HUDEP-2 (cell line): ENCODE measurements around the gene KDELR3.
A peak's percentile ranks its signal among the peaks of the same experiment; 100 is the strongest.

Experiments used
- DNase-seq, 76 experiments: peaks; one replicate each; lab custom pipeline; 2025; ENCODE audit not compliant: unreplicated experiment in 76 of 76; lab: John Stamatoyannopoulos, UW

Gene KDELR3

DNA sequence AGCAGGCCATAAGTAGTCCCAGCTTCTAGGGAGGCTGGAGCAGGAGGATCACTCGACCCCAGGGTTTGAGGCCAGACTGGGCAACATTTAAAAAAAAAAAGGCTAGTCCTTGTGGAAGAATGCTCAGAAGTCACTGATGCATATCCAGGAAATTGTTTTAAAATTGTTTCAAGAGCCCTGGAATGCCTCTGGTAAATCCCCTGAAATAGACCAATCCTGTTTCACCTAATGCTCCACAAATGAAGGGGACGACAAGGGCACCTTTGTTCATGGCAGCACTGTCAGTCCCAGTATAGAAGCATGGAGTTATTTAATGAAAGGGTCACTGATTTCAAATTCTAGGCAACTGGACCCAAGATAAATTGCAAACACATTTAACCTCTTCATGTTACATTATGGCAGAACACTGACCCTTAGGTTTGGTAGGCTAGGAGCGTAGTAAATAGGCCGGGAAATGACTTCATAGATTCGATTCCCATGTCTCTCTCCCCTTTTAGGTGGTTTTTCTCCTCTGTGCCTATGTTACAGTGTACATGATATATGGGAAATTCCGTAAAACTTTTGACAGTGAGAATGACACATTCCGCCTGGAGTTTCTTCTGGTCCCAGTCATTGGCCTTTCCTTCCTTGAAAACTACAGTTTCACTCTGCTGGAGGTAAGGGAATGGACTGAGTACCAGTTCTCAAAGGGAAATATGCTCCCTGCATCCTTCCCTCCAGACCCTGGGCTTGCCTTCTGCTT is 11.4 kb downstream of the KDELR3 start:
- DNase-seq = no peak

DNA sequence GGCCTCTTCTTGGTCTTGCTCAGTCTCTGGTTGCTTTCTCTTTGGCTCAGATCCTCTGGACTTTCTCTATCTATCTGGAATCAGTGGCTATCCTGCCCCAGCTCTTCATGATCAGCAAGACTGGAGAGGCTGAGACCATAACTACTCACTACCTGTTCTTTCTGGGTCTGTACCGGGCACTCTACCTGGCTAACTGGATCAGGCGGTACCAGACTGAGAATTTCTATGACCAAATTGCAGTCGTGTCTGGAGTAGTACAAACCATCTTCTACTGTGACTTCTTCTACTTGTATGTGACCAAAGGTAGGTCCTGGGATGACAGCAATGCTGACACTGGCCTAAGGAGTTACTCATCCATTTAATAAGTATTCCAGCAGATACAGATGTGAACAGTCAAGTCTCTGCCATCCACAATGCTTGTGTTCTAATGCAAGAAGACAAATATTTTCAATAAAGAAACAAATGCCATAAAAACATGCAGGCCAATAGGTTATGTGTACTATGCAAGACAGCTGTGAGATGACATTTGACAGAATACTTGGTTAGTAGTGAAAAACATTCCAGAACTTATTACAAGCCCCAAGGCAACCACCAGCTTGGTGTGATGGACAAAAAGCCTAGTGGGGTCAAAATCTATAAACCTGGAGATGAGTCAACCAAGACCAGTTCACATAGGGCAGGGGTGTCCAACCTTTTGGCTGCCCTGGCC is 13.4 kb downstream of the KDELR3 start:
- no peak for DNase-seq

GRCh38 chr22:38481871-38482332 is 14.0 kb downstream of the KDELR3 start:
- DNase-seq = no peak

- DNase-seq = no peak
Observed at GRCh38 chr22:38482662-38483308, 14.9 kb downstream of the KDELR3 start.

GRCh38 chr22:38484244-38484643 is 16.3 kb downstream of the KDELR3 start:
- DNase-seq = no peak

GRCh38 chr22:38485783-38486182 is 17.9 kb downstream of the KDELR3 start:
- no peak for DNase-seq

DNA sequence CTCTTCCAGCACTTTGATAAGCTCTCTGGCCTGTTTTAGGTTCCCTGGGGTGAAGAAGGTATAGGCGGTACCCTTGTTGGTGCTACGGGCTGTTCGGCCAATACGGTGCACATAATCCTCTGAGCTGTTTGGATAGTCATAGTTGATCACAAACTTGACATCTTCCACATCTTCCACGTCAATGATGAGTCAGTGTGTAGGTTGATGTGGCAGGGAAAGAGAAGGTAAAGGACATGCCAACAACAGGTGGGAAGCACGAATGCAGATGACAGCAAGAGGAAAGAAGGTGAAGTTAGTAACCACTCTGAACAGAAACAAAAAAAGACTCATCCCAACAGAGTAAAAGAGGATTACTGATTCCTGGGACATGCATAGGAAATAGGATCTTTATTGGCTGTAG is 20.1 kb downstream of the KDELR3 start:
- no peak for DNase-seq

DNA sequence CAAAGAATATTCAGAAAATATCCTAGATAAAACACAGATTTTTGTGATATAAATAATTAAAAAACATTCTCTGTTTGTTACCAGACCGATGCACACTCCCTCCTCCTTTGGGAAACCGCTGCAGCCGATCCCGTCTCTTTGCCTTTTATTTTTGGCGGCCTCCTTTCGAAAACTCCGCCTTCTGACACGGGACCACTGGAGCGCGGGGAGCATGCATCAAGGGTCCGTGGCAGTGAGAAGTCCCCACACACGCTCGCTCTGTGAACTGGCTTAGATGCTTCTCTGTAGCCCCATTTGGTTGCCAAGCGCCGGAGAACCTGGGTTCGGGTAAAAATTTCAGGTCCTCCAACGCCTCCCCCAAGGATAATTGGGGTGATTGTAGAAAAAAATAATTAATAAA is 21.2 kb downstream of the KDELR3 start:
- no peak for DNase-seq

- DNase-seq = no peak
Observed at GRCh38 chr22:38489561-38490145, 21.8 kb downstream of the KDELR3 start.

- no peak for DNase-seq
Observed at GRCh38 chr22:38490475-38490874, 22.6 kb downstream of the KDELR3 start.

DNA sequence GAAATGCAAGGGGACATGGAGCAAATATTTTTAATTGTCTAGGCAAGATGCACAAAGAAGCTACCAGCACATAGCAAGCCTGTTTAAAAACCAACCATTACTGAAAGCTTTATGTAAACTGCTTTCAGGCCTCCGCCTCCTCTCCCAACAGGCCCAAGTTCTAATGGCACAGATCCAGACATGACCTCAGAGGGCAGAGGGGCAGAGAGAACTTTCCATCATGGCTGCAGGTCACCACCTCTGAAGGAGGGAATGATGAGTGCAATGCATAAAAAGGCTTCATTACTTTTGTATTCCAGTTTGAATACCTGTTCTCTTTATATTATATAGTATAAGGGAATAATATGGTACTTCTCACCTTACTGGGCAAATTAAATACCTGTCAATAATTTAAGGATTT is 23.0 kb downstream of the KDELR3 start:
- peak in 31 of 76 experiments; percentile 4 to 52 (median 25) for DNase-seq

DNA sequence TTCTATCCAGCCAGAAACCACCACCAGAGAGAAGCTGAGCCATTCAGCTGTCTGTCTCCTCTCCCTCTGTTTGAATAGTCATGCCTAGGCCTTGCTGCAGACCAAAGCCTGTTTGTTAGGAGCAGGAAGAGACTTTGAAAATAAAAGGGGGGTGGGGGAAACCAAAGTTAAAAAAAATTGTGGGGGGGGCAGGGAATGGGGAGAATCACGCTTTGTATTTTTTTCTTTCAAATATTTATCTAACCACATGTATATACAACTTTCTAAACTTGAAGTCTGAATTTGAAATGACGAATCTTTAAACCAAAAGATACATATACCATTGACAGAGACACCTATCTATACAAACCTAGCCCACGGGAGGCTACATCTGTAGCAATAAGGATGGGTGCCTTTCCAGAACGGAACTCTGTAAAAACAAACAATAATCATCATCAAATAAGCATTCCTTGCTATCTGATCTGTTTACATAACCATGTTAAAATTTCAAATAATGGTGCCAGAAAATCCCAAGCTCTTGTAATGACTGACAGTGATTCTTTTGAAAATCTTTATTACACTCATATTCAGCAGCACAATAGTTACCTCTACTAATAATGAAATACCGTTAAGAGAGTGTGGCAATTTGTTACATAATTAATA is 23.9 kb downstream of the KDELR3 start:
- DNase-seq = no peak

DNA sequence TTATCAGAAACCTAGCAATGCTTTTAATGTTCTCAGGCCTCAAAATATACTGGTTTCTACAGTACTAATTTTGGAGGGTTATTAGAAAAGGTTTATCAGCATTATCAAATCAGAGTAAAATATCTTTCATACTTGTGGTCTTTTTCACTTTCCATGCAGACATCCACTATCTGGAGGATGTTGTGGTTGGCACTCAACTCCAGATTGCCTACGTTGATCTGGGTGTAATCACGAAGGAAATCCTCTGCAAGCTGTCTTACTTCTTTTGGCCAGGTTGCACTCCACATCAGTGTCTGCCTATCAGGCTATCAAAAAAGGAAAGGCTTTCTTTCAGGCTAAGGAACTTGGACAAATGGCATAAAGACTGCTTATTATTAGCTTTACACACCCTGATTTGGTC is 26.6 kb downstream of the KDELR3 start:
- no peak for DNase-seq

- DNase-seq = no peak
Observed at GRCh38 chr22:38494939-38495338, 27.0 kb downstream of the KDELR3 start.

- DNase-seq = no peak
Observed at GRCh38 chr22:38497869-38498268, 30.0 kb downstream of the KDELR3 start.

GRCh38 chr22:38501797-38502672 is 34.1 kb downstream of the KDELR3 start:
- DNase-seq = no peak

- DNase-seq = no peak
Observed at GRCh38 chr22:38503021-38503420, 35.1 kb downstream of the KDELR3 start.

DNA sequence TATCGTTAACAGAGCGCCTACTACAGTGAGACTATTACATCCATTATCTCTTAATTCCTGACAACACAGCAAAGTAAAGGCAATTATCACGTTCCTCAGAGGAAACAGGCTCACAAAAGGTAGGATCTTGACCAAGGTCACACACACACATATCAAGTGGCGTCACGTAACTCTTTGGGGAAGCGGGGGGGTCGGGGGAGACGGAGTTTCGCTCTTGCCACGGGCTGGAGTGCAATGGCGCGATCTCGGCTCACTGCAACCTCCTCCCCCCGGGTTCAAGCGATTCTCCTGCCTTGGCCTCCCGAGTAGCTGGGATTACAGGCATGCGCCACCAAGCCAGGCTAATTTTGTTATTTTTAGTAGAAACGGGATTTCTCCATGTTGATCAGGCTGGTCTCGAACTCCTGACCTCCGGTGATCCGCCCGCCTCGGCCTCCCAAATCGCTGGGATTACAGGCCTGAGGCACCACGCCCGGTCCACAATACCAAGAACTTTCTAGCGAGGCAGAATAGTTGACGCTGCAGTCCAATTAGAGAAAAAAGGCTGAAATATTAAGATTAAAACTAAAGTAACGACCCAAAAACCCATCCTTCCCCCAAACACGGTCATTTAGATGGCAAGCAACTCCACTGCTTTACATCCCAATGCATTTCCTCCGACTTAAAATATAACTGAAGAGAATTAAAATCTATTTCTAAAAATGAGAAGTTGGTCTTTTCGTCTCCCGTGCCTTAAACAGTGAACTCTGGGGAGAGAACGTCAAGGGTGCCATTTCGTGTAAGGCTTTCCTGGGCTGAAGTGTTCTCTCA is 37.0 kb downstream of the KDELR3 start:
- DNase-seq = peak in 48 of 76 experiments; percentile 12 to 63 (median 41)

DNA sequence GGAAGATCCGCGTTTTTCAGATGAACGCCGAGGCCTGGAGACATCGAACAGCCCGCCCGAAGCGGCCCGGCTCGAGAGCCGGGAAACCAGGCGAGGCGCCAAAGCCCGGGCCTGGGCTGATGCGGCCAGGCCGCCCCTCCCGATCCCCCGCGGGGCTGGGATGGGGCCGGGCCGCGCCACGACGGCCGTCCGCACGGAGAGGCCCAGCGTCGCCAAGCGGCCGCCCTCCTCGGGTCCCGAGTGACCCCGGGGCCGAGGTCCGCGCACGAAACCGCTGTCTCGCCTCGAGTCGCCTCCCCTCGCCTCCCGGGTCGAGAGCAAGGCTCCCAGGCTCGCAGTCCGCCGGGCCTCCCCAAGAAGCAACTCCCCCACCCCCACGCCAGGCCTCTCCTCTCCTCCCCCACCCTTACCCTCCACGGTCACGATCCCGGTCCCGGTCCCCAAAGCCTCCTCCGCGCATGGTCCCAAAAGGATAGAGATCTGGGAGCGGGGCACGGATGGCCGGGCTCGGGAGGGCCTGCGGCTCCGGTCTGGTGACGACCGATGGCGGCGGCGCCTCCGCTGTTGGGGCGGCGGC is 37.7 kb downstream of the KDELR3 start:
- peak in 50 of 76 experiments; percentile 18 to 97 (median 50) for DNase-seq
